KMS-11 (cell line): ENCODE measurements around the gene C1orf21.

Experiments used
- H2AFZ ChIP-seq: fragments of 200-600 bp; sonication (generic); 2 replicates; pipeline ENCODE4 v1.6.1; 2016; ENCODE audit warnings: antibody characterized with exemption, mixed run types, low read depth
- H3K27ac ChIP-seq: fragments of 200-600 bp; sonication (generic); 2 replicates; pipeline ENCODE4 v1.6.1; 2016; ENCODE audit warnings: mild to moderate bottlenecking, mixed run types
- H3K27me3 ChIP-seq: fragments of 200-600 bp; sonication (generic); 2 replicates; pipeline ENCODE4 v1.6.1; 2017; ENCODE audit warnings: mild to moderate bottlenecking, low read depth, mixed run types, moderate library complexity; ENCODE audit not compliant: insufficient read depth
- H3K36me3 ChIP-seq: fragments of 200-600 bp; sonication (generic); 2 replicates; pipeline ENCODE4 v1.6.1; 2017; ENCODE audit warnings: mild to moderate bottlenecking, mixed run types; ENCODE audit not compliant: insufficient read depth
- H3K4me1 ChIP-seq: fragments of 200-600 bp; sonication (generic); 2 replicates; pipeline ENCODE4 v1.6.1; 2016; ENCODE audit warnings: mild to moderate bottlenecking, low read depth, mixed run types; ENCODE audit not compliant: poor library complexity, severe bottlenecking
- H3K4me2 ChIP-seq: fragments of 200-600 bp; sonication (generic); 2 replicates; pipeline ENCODE4 v1.7.0; 2016; ENCODE audit warnings: mild to moderate bottlenecking, mixed run types
- H3K4me3 ChIP-seq: fragments of 200-600 bp; sonication (generic); IDR thresholded peaks from 2 replicates; pipeline ENCODE4 v1.6.1; 2017; ENCODE audit warnings: low read depth, low read length, mixed read lengths; ENCODE audit not compliant: insufficient read depth
- H3K79me2 ChIP-seq: fragments of 200-600 bp; sonication (generic); 2 replicates; pipeline ENCODE4 v1.6.1; 2016; ENCODE audit warnings: low read depth, mixed run types; ENCODE audit not compliant: insufficient read depth
- H3K9ac ChIP-seq: fragments of 200-600 bp; sonication (generic); 2 replicates; pipeline ENCODE4 v1.6.1; 2016; ENCODE audit warnings: mild to moderate bottlenecking, mixed run types
- H4K20me1 ChIP-seq: fragments of 200-600 bp; sonication (generic); 2 replicates; pipeline ENCODE4 v1.6.1; 2016; ENCODE audit warnings: mild to moderate bottlenecking, mixed run types; ENCODE audit not compliant: insufficient read depth
- TF ChIP-seq, protein P1 (sequence below): fragments of 200-600 bp; sonication (generic); conservative IDR thresholded peaks from 2 replicates; pipeline ENCODE4 v1.6.1; 2017; ENCODE audit warnings: low read depth, mild to moderate bottlenecking, antibody characterized with exemption, low read length, moderate library complexity, mixed read lengths

Gene C1orf21

GRCh38 chr1:184647471-184647870 is 260.6 kb downstream of the C1orf21 start:
- TF ChIP-seq, protein P1, sequence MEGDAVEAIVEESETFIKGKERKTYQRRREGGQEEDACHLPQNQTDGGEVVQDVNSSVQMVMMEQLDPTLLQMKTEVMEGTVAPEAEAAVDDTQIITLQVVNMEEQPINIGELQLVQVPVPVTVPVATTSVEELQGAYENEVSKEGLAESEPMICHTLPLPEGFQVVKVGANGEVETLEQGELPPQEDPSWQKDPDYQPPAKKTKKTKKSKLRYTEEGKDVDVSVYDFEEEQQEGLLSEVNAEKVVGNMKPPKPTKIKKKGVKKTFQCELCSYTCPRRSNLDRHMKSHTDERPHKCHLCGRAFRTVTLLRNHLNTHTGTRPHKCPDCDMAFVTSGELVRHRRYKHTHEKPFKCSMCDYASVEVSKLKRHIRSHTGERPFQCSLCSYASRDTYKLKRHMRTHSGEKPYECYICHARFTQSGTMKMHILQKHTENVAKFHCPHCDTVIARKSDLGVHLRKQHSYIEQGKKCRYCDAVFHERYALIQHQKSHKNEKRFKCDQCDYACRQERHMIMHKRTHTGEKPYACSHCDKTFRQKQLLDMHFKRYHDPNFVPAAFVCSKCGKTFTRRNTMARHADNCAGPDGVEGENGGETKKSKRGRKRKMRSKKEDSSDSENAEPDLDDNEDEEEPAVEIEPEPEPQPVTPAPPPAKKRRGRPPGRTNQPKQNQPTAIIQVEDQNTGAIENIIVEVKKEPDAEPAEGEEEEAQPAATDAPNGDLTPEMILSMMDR: no peak
- Histone ChIP-seq H3K4me3 (no peak overlapping the region), H3K79me2 (no peaks in the 10 kb centered on the region), H3K36me3 (no peaks in the 10 kb centered on the region), H3K9ac (peak overlapping the region; percentile 18; the same call in 1 of the 2 replicates), H3K4me1 (peaks cover 61% of the 10 kb centered on the region), H3K27me3 (no peaks in the 10 kb centered on the region), H3K27ac (peak overlapping the region; percentile 79), H2AFZ (peak overlapping the region; percentile 24; the same call in 1 of the 2 replicates), H3K4me2 (peak overlapping the region; percentile 80), H4K20me1 (no peaks in the 10 kb centered on the region)

GRCh38 chr1:184648160-184648855 is 261.5 kb downstream of the C1orf21 start:
- no peaks in the 10 kb centered on the region for H3K79me2 ChIP-seq
- peak overlapping the region; percentile 58; the same call in 1 of the 2 replicates for H2AFZ ChIP-seq
- H3K4me3 ChIP-seq: no peak overlapping the region
- H3K9ac ChIP-seq: peak overlapping the region; percentile 18; the same call in 1 of the 2 replicates
- H3K4me2 ChIP-seq: peak overlapping the region; percentile 80
- TF ChIP-seq, protein P1: no peak; the same call in 1 of the 2 replicates
- peaks cover 61% of the 10 kb centered on the region for H3K4me1 ChIP-seq
- H4K20me1 ChIP-seq: no peaks in the 10 kb centered on the region
- no peaks in the 10 kb centered on the region for H3K36me3 ChIP-seq
- no peaks in the 10 kb centered on the region for H3K27me3 ChIP-seq
- peak overlapping the region; percentile 79 for H3K27ac ChIP-seq

DNA sequence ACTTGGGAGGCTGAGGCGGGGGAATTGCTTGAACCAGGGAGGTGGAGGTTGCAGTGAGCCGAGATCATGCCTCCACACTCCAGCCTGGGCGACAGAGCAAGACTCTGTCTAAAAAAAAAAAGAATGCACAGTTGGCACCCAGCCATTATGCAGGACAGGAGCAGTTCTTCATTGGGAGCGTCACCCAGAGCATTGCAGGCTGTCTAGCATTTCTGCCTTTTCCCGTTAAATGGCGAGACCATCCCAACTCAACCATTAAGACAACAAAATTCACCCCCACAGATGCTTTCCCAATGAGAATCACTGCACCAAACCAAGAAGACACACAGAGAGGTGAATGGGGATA is 262.0 kb downstream of the C1orf21 start:
- Histone ChIP-seq H3K79me2 (no peaks in the 10 kb centered on the region), H3K4me3 (peak overlapping the region; percentile 77), H3K4me1 (peaks cover 61% of the 10 kb centered on the region), H3K27ac (peak overlapping the region; percentile 79), H2AFZ (peak overlapping the region; percentile 58; the same call in 1 of the 2 replicates), H3K9ac (peak overlapping the region; percentile 43; the same call in 1 of the 2 replicates), H4K20me1 (no peaks in the 10 kb centered on the region), H3K4me2 (peak overlapping the region; percentile 80), H3K27me3 (no peaks in the 10 kb centered on the region), H3K36me3 (no peaks in the 10 kb centered on the region)
- TF ChIP-seq, protein P1: no peak

DNA sequence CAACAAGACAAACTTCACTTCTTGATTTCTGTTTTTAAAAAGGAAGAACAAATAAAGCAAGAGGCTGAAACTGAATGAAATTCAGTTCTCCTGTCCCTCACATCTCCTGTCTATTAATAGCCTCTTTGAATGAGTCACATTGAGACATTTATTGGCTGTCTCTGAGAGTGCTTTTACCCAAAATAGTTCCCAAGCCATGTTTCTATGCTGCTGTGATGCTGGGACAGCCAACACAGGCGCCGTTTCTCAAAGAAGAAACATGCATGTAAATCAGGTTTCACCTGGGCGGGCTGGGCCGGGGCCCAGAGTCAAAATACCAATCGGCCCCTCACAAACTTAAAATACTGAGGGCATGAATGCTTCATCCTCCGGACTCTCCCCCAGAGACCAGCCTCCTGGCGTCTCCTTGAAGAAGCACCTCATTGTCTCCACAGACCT is 262.6 kb downstream of the C1orf21 start:
- H3K4me3 ChIP-seq: peak overlapping the region; percentile 77
- TF ChIP-seq, protein P1: no peak
- peak overlapping the region; percentile 43 for H3K9ac ChIP-seq
- no peaks in the 10 kb centered on the region for H3K79me2 ChIP-seq
- H3K4me1 ChIP-seq: peaks cover 61% of the 10 kb centered on the region
- peak overlapping the region; percentile 79 for H3K27ac ChIP-seq
- H3K27me3 ChIP-seq: no peaks in the 10 kb centered on the region
- H3K4me2 ChIP-seq: peak overlapping the region; percentile 80
- H2AFZ ChIP-seq: peak overlapping the region; percentile 58; the same call in 1 of the 2 replicates
- no peaks in the 10 kb centered on the region for H4K20me1 ChIP-seq
- no peaks in the 10 kb centered on the region for H3K36me3 ChIP-seq
